HUDEP-2 (cell line): Measurements from ENCODE around the gene NOC3L.
A peak's percentile ranks its signal among the peaks of the same experiment; 100 is the strongest.

Source experiments
- DNase-seq, 76 experiments: peaks; one replicate each; lab custom pipeline; 2025; ENCODE audit not compliant: unreplicated experiment in 76 of 76; lab: John Stamatoyannopoulos, UW

Gene NOC3L

DNA sequence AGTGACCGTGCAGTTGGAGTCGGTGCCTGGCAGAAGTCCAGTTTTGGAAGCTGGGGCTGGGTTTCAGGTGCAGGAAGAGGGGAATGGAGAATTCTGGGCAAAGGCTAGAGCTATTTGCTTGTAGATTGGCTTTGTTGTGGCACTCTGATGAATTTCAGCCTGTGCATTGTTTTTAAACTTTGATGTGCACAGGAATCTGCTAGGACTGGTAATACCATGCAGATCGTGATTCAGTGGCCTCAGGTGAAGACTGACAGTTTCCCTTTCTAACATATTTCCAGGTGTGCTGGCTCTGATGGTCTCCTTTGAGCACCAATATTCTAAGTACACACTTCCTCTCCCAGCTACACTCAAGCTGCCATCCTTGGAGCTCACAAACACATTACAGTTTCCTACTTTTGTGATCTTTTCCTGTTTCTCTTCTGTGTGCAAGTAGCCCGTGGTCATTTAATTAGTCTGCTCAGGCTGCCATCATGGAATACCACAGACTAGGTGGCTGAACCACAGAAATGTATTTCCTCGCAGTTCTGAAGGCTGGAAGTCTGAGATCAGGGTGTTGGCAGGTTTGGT lies 55.6 kb downstream of the NOC3L start:
- no peak for DNase-seq

DNA sequence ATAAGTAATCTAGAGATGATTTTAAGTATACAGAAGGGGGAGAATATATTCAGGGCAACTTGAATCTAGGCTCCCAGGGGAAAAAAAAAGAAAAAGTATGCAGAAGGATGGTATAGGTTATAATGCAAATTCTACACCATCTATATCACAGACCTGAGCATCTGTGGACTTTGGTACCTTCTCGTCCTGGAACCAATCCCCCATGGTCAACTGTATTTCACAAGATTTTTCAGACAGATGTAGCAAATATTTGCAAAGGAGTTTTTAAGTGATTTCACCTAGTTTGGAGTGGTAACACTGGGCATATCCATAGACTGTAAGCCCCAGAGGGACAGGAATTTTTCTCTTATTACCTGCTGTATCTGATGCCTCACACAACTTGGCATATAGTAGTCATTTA lies 58.8 kb downstream of the NOC3L start:
- DNase-seq: no peak

GRCh38 chr10:94300042-94300441 lies 62.7 kb downstream of the NOC3L start:
- DNase-seq: peak in 1 of 76 experiments; percentile 6

DNA sequence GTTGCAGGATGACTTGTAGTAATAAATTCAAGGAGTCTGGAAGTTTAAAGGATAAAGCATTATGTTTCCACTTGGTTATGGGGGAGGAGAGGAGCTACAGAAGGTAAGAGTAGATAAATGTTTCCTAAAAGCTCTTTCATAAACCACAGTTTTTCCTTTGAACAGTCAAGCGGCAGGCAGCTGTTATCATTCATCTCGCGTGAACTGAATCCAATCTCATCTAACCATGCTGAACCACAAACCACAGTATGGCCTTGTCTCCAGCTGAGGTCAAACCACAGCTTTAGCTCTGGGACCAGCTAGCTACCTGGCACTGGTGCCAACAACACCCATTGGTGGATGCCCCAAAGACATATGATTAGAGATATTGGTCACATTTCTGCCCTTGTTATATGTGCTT lies 63.3 kb downstream of the NOC3L start:
- peak in 73 of 76 experiments; percentile 27 to 95 (median 78) for DNase-seq

DNA sequence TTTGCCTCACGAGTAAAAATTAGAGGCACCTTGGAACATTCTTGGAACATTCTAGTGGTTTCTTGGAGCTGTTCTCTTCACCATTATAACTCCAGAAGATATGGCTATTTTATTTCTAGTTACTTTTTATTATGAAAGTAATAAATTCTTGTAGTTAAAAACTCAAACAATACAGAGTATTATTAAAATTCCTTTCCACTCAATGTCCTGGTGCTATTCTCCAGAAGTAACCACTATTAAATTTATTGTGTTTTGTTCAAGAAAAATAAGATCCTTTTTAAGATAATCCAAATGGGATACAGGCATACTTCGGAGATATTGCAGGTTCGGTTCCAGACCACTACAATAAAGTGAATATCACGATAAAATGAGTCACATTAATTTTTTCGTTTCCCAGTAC lies 68.6 kb downstream of the NOC3L start:
- no peak for DNase-seq

- no peak for DNase-seq
These were observed 69.4 kb downstream of the NOC3L start for GRCh38 chr10:94293354-94293753.

- no peak for DNase-seq
These were observed 70.2 kb downstream of the NOC3L start for GRCh38 chr10:94292434-94293090.

GRCh38 chr10:94288361-94289101 lies 74.2 kb downstream of the NOC3L start:
- no peak for DNase-seq

DNA sequence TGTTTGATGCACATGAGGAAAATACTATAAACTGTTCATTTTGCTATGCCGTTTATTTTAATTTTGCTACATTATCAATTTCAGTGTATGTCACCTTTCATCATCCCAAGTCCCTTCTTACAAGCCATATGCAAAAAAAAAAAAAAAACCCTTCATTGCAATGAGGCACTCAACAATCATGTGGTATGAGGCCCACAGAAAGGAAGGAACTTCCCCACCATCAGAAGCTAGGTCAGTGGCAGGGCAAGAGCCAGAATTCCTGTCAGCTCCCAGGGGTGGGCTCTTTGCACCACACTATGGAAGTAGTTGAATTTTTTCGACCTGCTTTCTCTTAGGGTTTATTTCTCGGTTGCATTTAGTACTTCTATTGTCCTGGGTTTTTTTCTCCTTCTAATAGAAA lies 75.4 kb downstream of the NOC3L start:
- no peak for DNase-seq

- DNase-seq: no peak
These were observed 75.8 kb downstream of the NOC3L start for GRCh38 chr10:94286901-94287300.

GRCh38 chr10:94285271-94285670 lies 77.5 kb downstream of the NOC3L start:
- no peak for DNase-seq
